CD4-positive, alpha-beta memory T cell (primary cell): ENCODE results near the gene MYOZ1. TPM values are rescaled to one million over a fixed set of nuclear protein-coding genes. Genes with fewer than 3 reads are reported as not detected.

Source experiments
- CTCF ChIA-PET: fragments of 350-600 bp; sonication (Branson Sonifier 250); formaldehyde crosslinking; loops from one replicate; lab custom pipeline; 2021; ENCODE audit warnings: inconsistent platforms; ENCODE audit not compliant: partially characterized antibody; lab: Charles Lee
- POLR2A ChIA-PET: fragments of 350-600 bp; sonication (Branson Sonifier 250); formaldehyde crosslinking; loops from one replicate; lab custom pipeline; 2021; ENCODE audit not compliant: partially characterized antibody; lab: Charles Lee
- DNase-seq, 5 donors: peaks; one replicate each; pipeline versions ENCODE4 v3.0.0 to v3.0.0-alpha.2; 2020 to 2022; ENCODE audit warnings: mixed read lengths in 1 of 5
- H3K27ac ChIP-seq: one replicate; pipeline ENCODE4 v1.7.0; 2013; ENCODE audit warnings: low read depth, low read length
- H3K27me3 ChIP-seq: 2 replicates; pipeline ENCODE4 v1.7.0; 2013; ENCODE audit warnings: mild to moderate bottlenecking, low read length, moderate library complexity; ENCODE audit not compliant: insufficient read depth
- H3K36me3 ChIP-seq: 2 replicates; pipeline ENCODE4 v1.7.0; 2013; ENCODE audit warnings: mild to moderate bottlenecking, low read length, moderate library complexity; ENCODE audit not compliant: insufficient read depth
- H3K4me1 ChIP-seq: 2 replicates; pipeline ENCODE4 v1.7.0; 2013; ENCODE audit warnings: mild to moderate bottlenecking, low read length, moderate library complexity; ENCODE audit not compliant: insufficient read depth
- H3K4me3 ChIP-seq, 2 donors: one replicate each; pipeline ENCODE4 v1.7.0; 2013; ENCODE audit warnings: low read length in 2 of 2, mild to moderate bottlenecking in 1 of 2
- H3K9me3 ChIP-seq, 2 donors: one replicate each; pipeline ENCODE4 v1.7.0; 2013; ENCODE audit warnings: low read length in 2 of 2, control low read depth in 1 of 2; ENCODE audit not compliant: control insufficient read depth in 1 of 2
- H3K27ac Mint-ChIP-seq, 7 donors: one replicate each; pipeline ENCODE4 v1.8.0; 2020 to 2021; ENCODE audit warnings: mixed read lengths in 7 of 7, mild to moderate bottlenecking in 6 of 7, inconsistent platforms in 3 of 7, moderate library complexity in 3 of 7
- H3K27me3 Mint-ChIP-seq, 2 donors: one replicate each; pipeline ENCODE4 v1.8.0; 2020 to 2021; ENCODE audit warnings: mixed read lengths in 2 of 2
- H3K36me3 Mint-ChIP-seq, 2 donors: one replicate each; pipeline ENCODE4 v1.8.0; 2020 to 2021; ENCODE audit warnings: mixed read lengths in 2 of 2, inconsistent platforms in 1 of 2, mild to moderate bottlenecking in 1 of 2
- H3K4me1 Mint-ChIP-seq, 4 donors: one replicate each; pipeline ENCODE4 v1.8.0; 2020 to 2021; ENCODE audit warnings: mixed read lengths in 4 of 4, mild to moderate bottlenecking in 1 of 4
- H3K4me3 Mint-ChIP-seq, 8 donors: one replicate each; pipeline ENCODE4 v1.8.0; 2020 to 2021; ENCODE audit warnings: mixed read lengths in 8 of 8, mild to moderate bottlenecking in 7 of 8, moderate library complexity in 6 of 8, inconsistent platforms in 3 of 8
- H3K9me3 Mint-ChIP-seq, 8 donors: one replicate each; pipeline ENCODE4 v1.8.0; 2020 to 2021; ENCODE audit warnings: mixed read lengths in 8 of 8, mild to moderate bottlenecking in 5 of 8, inconsistent platforms in 3 of 8, moderate library complexity in 1 of 8
- intact Hi-C: fragments of 100-400 bp; cut with micrococcal nuclease; formaldehyde crosslinking; loops from one replicate; pipeline ENCODE4 v1.15.1; 2023
- polyA plus RNA-seq, 2 donors: library from polyadenylated mRNA; unstranded; fragments of 300-500 nt; fragmentation: Illumina TruSeq; gene quantifications; one replicate each; pipeline ENCODE4 v1.2.3, GENCODE V29; 2021
- total RNA-seq, 2 experiments: library from RNA; stranded (reverse); gene quantifications; one replicate each; pipeline ENCODE4 v1.2.3, GENCODE V29; 2021

Gene MYOZ1
- total and polyA plus RNA-seq, 4 experiments from 2014 or later, result not detected

DNA sequence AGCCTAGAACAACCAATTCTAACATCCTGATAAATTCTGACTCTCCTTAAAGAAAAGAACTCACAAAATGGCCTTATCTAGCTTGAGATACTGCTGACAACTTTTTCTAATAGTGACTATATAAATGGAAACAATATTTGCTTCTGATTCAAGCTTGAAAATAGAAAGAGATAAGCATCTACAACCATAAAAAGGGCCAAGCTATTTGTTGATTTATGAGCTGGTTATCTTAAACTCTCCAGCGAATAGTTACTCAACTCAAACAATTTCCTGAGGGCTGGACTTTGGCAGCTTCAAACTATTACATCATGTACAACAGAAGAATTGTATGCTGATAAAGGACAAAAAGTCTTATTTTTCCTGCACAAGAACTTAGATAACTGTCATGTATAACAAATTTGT lies 54.7 kb downstream of the MYOZ1 start:
- ChIA-PET CTCF (no interaction called here), POLR2A (interaction anchor here (0.7 kb wide), 1 partner anchor 15 kb away, joined by 3 read pairs; no protein-coding TSS in a partner anchor)
- H3K36me3 Mint-ChIP-seq, result no peaks in the 10 kb centered on the region
- Histone ChIP-seq H3K36me3 (no peaks in the 10 kb centered on the region), H3K4me1 (peaks cover 12% of the 10 kb centered on the region), H3K27ac (no peak overlapping the region), H3K4me3 (no peak overlapping the region), H3K9me3 (no peaks in the 10 kb centered on the region), H3K27me3 (no peaks in the 10 kb centered on the region)
- H3K4me3 Mint-ChIP-seq, result no peak overlapping the region
- H3K4me1 Mint-ChIP-seq, result peaks cover 6 to 15% (median 7%) of the 10 kb centered on the region in 4 donors
- no peaks in the 10 kb centered on the region for H3K9me3 Mint-ChIP-seq
- intact Hi-C loops, result no loop called here
- H3K27me3 Mint-ChIP-seq, result no peaks in the 10 kb centered on the region
- H3K27ac Mint-ChIP-seq, result no peak overlapping the region
- DNase-seq, result no peak

DNA sequence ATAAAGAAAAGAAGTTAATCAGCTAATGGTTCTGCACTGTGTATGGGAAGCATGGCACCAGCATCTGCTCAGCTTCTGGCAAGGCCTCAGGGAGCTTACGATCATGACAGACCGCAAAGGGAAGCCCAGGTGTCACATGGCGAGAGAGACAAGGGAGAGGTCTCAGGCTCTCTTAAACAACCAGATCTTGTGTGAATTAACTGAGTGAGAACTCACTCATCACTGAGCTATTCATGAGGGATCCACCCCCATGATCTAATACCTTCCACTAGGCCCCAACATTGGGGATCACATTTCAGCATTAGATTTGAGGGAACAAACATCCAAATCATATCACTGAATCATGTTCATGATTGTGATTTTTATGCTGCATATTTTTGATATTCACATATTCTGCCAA lies 55.9 kb downstream of the MYOZ1 start:
- H3K27ac Mint-ChIP-seq, result no peak overlapping the region
- H3K4me1 ChIP-seq, result no peaks in the 10 kb centered on the region
- H3K9me3 ChIP-seq, result no peaks in the 10 kb centered on the region
- DNase-seq, result no peak
- CTCF ChIA-PET, result no interaction called here
- no peaks in the 10 kb centered on the region for H3K36me3 ChIP-seq
- no peak overlapping the region for H3K4me3 ChIP-seq
- peaks cover 0 to 7% (median under 1%) of the 10 kb centered on the region in 4 donors for H3K4me1 Mint-ChIP-seq
- no peaks in the 10 kb centered on the region for H3K9me3 Mint-ChIP-seq
- H3K27me3 ChIP-seq, result no peaks in the 10 kb centered on the region
- POLR2A ChIA-PET, result no interaction called here
- H3K27ac ChIP-seq, result no peak overlapping the region
- no peak overlapping the region for H3K4me3 Mint-ChIP-seq
- intact Hi-C loops, result no loop called here
- H3K36me3 Mint-ChIP-seq, result no peaks in the 10 kb centered on the region
- no peaks in the 10 kb centered on the region for H3K27me3 Mint-ChIP-seq

DNA sequence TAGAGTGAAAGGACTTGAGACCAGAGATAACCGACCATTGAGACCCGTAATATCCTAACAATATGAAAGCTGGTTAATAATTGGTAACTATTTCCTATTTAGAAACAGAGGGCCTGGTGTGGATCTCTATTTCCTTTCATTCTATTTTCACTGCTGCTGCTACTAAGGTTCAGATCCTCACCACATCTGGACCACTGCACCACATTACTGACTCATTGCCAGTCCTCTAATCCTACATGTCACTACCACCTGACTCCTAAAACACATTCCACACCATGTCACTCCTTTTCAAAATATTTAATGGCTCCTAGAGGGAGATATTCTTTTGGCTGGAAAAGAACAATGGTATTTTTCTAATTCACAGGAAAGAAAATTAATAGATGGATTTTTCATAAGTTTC lies 56.5 kb downstream of the MYOZ1 start:
- no peaks in the 10 kb centered on the region for H3K4me1 ChIP-seq
- H3K36me3 Mint-ChIP-seq, result no peaks in the 10 kb centered on the region
- H3K36me3 ChIP-seq, result no peaks in the 10 kb centered on the region
- ChIA-PET CTCF (no interaction called here), POLR2A (no interaction called here)
- no peak overlapping the region for H3K27ac ChIP-seq
- peaks cover 0 to 2% (median under 1%) of the 10 kb centered on the region in 4 donors for H3K4me1 Mint-ChIP-seq
- H3K27me3 Mint-ChIP-seq, result no peaks in the 10 kb centered on the region
- no peaks in the 10 kb centered on the region for H3K9me3 Mint-ChIP-seq
- no peaks in the 10 kb centered on the region for H3K27me3 ChIP-seq
- H3K4me3 ChIP-seq, result no peak overlapping the region
- no peaks in the 10 kb centered on the region for H3K9me3 ChIP-seq
- H3K27ac Mint-ChIP-seq, result no peak overlapping the region
- peak overlapping the region in 1 of 8 donors; percentile 41 for H3K4me3 Mint-ChIP-seq
- intact Hi-C loops, result no loop called here
- no peak for DNase-seq

DNA sequence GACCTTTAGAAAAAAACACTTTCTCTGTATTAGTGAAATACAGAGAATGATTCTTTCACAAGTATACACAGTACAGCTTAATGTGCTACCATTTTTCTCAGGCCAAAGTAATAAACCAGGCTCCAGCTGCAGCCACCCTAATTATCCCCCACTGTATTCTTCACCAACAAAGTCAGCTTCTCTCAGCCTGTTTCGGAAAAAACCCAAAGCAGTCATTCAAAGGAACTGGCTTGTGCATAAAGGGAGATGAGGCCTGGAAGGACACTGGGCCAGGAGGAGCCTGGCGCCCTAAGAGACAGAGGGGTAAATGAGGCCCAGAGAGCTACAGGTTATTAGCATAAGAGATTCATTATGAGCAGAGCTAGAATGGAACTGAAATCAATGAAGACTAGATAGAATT lies 59.4 kb downstream of the MYOZ1 start:
- Mint-ChIP-seq H3K4me1 (peaks cover 0 to 2% (median 0%) of the 10 kb centered on the region in 4 donors), H3K27ac (peak overlapping the region in 1 of 7 donors; percentile 32), H3K27me3 (no peaks in the 10 kb centered on the region), H3K9me3 (no peaks in the 10 kb centered on the region), H3K4me3 (no peak overlapping the region), H3K36me3 (no peaks in the 10 kb centered on the region)
- CTCF ChIA-PET, result interaction anchor here (0.6 kb wide), 1 partner anchor 44 kb away, joined by 3 read pairs; no protein-coding TSS in a partner anchor
- H3K36me3 ChIP-seq, result no peaks in the 10 kb centered on the region
- H3K4me3 ChIP-seq, result no peak overlapping the region
- POLR2A ChIA-PET, result no interaction called here
- H3K4me1 ChIP-seq, result no peaks in the 10 kb centered on the region
- no peaks in the 10 kb centered on the region for H3K9me3 ChIP-seq
- no peak for DNase-seq
- no peaks in the 10 kb centered on the region for H3K27me3 ChIP-seq
- H3K27ac ChIP-seq, result no peak overlapping the region
- intact Hi-C loops, result no loop called here

Other genes starting within 250 kb of the MYOZ1 start
- 100 to 1,000 TPM; 103 to 111 TPM for gene ANXA7, start 227.4 kb downstream of the MYOZ1 start, total RNA-seq
- 100 to 1,000 TPM; 207 to 379 TPM for gene ANXA7, start 227.4 kb downstream of the MYOZ1 start, polyA plus RNA-seq
- 1 to 10 TPM; 5.0 to 6.2 TPM for gene MSS51, start 207.9 kb downstream of the MYOZ1 start, total RNA-seq
- under 1 TPM in 1 of 2 donors, not detected in 1; 0.26 TPM for gene MSS51, start 207.9 kb downstream of the MYOZ1 start, polyA plus RNA-seq
- gene PPP3CB, start 145.4 kb downstream of the MYOZ1 start, total RNA-seq, result 10 to 100 TPM; 47.4 to 48.1 TPM
- 1 to 10 TPM; 8.9 to 9.6 TPM for gene PPP3CB, start 145.4 kb downstream of the MYOZ1 start, polyA plus RNA-seq
- 1 to 10 TPM; 7.4 to 7.6 TPM for gene USP54, start 50.1 kb downstream of the MYOZ1 start, total RNA-seq
- gene USP54, start 50.1 kb downstream of the MYOZ1 start, polyA plus RNA-seq, result 1 to 10 TPM in 1 of 2 donors, under 1 TPM in 1; 0.04 to 1.4 TPM
- not detected for gene SYNPO2L, start 14.6 kb upstream of the MYOZ1 start, total RNA-seq
- not detected for gene SYNPO2L, start 14.6 kb upstream of the MYOZ1 start, polyA plus RNA-seq
- gene AGAP5, start 56.6 kb upstream of the MYOZ1 start, total RNA-seq, result 10 to 100 TPM; 13.6 to 15.3 TPM
- under 1 TPM in 1 of 2 donors, not detected in 1; 0.15 TPM for gene AGAP5, start 56.6 kb upstream of the MYOZ1 start, polyA plus RNA-seq
- 100 to 1,000 TPM; 126 to 127 TPM for gene SEC24C, start 102.9 kb upstream of the MYOZ1 start, total RNA-seq
- 10 to 100 TPM; 32.5 to 68.6 TPM for gene SEC24C, start 102.9 kb upstream of the MYOZ1 start, polyA plus RNA-seq
- 10 to 100 TPM; 21.8 to 24.0 TPM for gene CHCHD1, start 140.6 kb upstream of the MYOZ1 start, total RNA-seq
- gene CHCHD1, start 140.6 kb upstream of the MYOZ1 start, polyA plus RNA-seq, result 10 to 100 TPM; 33.1 to 56.0 TPM
- gene ZSWIM8, start 144.1 kb upstream of the MYOZ1 start, total RNA-seq, result 100 to 1,000 TPM in 1 of 2 experiments, 10 to 100 TPM in 1; 93.3 to 100 TPM
- 10 to 100 TPM in 1 of 2 donors, 1 to 10 TPM in 1; 4.5 to 24.6 TPM for gene ZSWIM8, start 144.1 kb upstream of the MYOZ1 start, polyA plus RNA-seq
- gene NDST2, start 170.1 kb upstream of the MYOZ1 start, total RNA-seq, result 10 to 100 TPM; 84.8 to 87.7 TPM
- 10 to 100 TPM; 14.4 to 33.7 TPM for gene NDST2, start 170.1 kb upstream of the MYOZ1 start, polyA plus RNA-seq
- 10 to 100 TPM; 64.3 to 70.4 TPM for gene CAMK2G, start 233.1 kb upstream of the MYOZ1 start, total RNA-seq
- 1 to 10 TPM; 3.8 to 7.8 TPM for gene CAMK2G, start 233.1 kb upstream of the MYOZ1 start, polyA plus RNA-seq